H1 (cell line): ENCODE data around the gene STAG2. TPM values are rescaled to one million over a fixed set of nuclear protein-coding genes. Genes with fewer than 3 reads are reported as not detected.

Experiments
- ASH2L ChIP-seq: fragments of 200-600, 300-600 bp; sonication (generic); IDR thresholded peaks from one replicate; pipeline ENCODE4 v1.7.1; 2017; ENCODE audit warnings: low read length
- ATF2 ChIP-seq: IDR thresholded peaks from 2 replicates; pipeline ENCODE4 v1.6.1; 2012; ENCODE audit warnings: low read length, inconsistent platforms
- CREB1 ChIP-seq: IDR thresholded peaks from 2 replicates; pipeline ENCODE4 v1.6.1; 2012; ENCODE audit warnings: inconsistent platforms
- SIRT6 ChIP-seq: IDR thresholded peaks from one replicate; pipeline ENCODE4 v1.7.1; 2012; ENCODE audit warnings: low read length, inconsistent platforms
- polyA plus RNA-seq, 7 experiments: library from polyadenylated mRNA; depleted of rRNA in 3 of 7; stranded (reverse) in 5 of 7; unstranded in 2 of 7; fragments of >200 nt in 5 of 7; fragments of 200-250 nt in 2 of 7; gene quantifications; 1 replicate in 5 of 7; 2 replicates in 1 of 7; 4 replicates in 1 of 7; pipeline versions ENCODE4 v1.2.1 to v1.2.3, GENCODE V29; 2011 to 2013; ENCODE audit warnings: missing spikeins in 2 of 7, mixed read lengths in 2 of 7
- total RNA-seq: library from RNA; stranded (reverse); fragmentation: NEBNext Ultra II Directional; extraction: Animal tissue kit (Norgen Biotek cat#: 25700); gene quantifications from 2 replicates; pipeline ENCODE4 v1.2.1, GENCODE V29; 2021

The STAG2 gene
- total and polyA plus RNA-seq, 2 of the 8 experiments (the other 6 are each of a cell fraction or from before 2014, with no cell fraction given): 20.3 to 94.9 TPM

- no peak for TF ChIP-seq ATF2
- TF ChIP-seq ASH2L: no peak
- TF ChIP-seq SIRT6: no peak
- no peak for TF ChIP-seq CREB1
These were observed 62.3 kb downstream of the STAG2 start (continued) for GRCh38 chrX:124023838-124024238.
